Measurements from ENCODE around the gene GHR. TPM values are rescaled to one million over a fixed set of nuclear protein-coding genes. Genes with fewer than 3 reads are reported as not detected.
"Not testable (repeated sequence)": the region's sequence is repeated elsewhere in the genome, so short reads cannot be mapped to it uniquely, and the experiment has no call there.

GHR gene
- total RNA-seq, 4 donors from 2014 or later = 16.9 to 20.9 (median 20.2) TPM

DNA sequence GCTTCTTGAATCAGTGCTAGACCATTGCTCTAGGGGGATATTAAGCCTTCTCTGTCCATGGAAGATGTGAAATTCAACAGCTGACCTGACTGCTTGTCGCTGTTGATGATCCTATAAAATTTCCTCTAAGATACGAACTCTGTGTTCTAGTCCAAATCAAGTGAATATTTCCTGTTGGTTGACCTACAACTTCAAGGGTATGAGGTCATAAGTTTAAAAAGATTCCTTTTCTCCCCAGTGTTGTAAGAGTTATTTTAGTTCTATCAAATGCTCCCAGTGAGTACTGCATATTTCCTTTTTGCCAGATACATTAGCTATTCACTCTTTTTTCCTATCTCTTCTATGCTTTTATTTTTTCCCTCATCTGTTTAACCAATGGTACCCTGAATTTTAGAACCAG lies 230.5 kb downstream of the GHR start:
- no peak for DNase-seq (ENCODE audit: low spot score in 2 of 2)
- Histone ChIP-seq H3K27me3 (no peaks in the 10 kb centered on the region), H3K4me3 (no peak overlapping the region), H3K4me1 (peaks cover 10% of the 10 kb centered on the region), H3K36me3 (no peaks in the 10 kb centered on the region), H3K27ac (no peak overlapping the region), H3K9me3 (no peaks in the 10 kb centered on the region)
- no peak for TF ChIP-seq EP300 (IDR thresholded peaks at IDR 0.05)
- TF ChIP-seq, protein P1, sequence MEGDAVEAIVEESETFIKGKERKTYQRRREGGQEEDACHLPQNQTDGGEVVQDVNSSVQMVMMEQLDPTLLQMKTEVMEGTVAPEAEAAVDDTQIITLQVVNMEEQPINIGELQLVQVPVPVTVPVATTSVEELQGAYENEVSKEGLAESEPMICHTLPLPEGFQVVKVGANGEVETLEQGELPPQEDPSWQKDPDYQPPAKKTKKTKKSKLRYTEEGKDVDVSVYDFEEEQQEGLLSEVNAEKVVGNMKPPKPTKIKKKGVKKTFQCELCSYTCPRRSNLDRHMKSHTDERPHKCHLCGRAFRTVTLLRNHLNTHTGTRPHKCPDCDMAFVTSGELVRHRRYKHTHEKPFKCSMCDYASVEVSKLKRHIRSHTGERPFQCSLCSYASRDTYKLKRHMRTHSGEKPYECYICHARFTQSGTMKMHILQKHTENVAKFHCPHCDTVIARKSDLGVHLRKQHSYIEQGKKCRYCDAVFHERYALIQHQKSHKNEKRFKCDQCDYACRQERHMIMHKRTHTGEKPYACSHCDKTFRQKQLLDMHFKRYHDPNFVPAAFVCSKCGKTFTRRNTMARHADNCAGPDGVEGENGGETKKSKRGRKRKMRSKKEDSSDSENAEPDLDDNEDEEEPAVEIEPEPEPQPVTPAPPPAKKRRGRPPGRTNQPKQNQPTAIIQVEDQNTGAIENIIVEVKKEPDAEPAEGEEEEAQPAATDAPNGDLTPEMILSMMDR (IDR thresholded peaks at IDR 0.05) = no peak
- no peak for TF ChIP-seq POLR2AphosphoS5 (IDR thresholded peaks at IDR 0.05)
- TF ChIP-seq POLR2A (IDR thresholded peaks at IDR 0.05) = no peak
- WGBS = 92% methylated on average over 2 of the region's 2 CpGs

DNA sequence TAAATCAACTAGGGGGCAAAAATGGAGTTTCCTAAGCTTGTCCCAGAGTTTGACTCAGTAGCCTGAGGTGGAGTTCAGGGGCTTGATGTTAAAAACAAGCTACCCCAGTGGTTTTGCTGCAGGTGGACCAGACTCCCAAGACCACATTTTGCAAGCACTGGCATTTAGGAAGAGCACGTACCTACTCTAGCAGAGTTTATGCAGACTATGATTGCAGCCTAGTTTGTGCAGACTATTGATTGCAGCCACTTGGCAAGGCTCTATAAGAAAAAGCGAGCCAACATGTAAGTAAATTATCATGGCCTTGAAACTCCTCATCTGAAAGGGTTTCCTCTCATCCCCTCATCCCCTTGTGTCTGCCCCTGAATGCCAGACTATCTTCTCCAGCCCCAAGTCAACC lies 231.4 kb downstream of the GHR start:
- no peak overlapping the region for H3K27ac ChIP-seq
- H3K36me3 ChIP-seq = no peaks in the 10 kb centered on the region
- TF ChIP-seq POLR2AphosphoS5 (IDR thresholded peaks at IDR 0.05) (no peak), POLR2A (IDR thresholded peaks at IDR 0.05) (no peak), EP300 (IDR thresholded peaks at IDR 0.05) (no peak)
- TF ChIP-seq, protein P1 (IDR thresholded peaks at IDR 0.05) = no peak
- H3K4me3 ChIP-seq = no peak overlapping the region
- DNase-seq (ENCODE audit: low spot score in 2 of 2) = no peak
- WGBS = 97% methylated on average over 2 of the region's 2 CpGs
- H3K9me3 ChIP-seq = no peaks in the 10 kb centered on the region
- no peaks in the 10 kb centered on the region for H3K27me3 ChIP-seq
- peaks cover 10% of the 10 kb centered on the region for H3K4me1 ChIP-seq

DNA sequence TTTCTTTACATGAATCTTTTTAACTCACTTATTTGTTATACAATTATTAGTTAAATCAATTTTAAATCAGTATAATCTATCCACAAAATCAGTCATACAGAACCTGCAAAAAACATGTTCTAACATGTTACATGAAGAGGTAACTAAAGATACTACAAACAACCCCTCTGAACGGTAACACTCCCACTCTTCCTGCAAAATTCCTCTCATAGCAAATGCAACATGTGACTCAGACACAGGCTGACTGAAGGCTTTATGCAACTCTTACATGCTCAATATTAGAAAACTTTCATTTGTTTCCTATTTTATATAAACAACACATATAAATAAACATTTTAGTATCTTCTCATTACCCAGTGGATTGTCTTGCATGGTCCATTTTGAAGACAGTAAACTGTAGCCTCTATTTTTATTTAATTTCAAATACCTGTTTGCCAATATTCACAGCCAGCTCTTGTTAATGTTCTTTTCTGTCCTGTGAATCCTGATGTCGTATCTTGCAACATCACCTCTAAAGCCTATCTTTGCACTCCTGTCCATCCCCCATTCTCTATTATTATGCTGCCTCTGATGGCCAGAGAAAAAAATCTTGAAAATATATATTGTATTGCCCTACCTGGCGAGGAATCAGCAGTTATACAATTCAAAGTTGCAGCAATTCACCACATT lies 232.9 kb downstream of the GHR start:
- no peaks in the 10 kb centered on the region for H3K27me3 ChIP-seq
- no peak for DNase-seq (ENCODE audit: low spot score in 2 of 2)
- no peak for TF ChIP-seq POLR2A (IDR thresholded peaks at IDR 0.05)
- TF ChIP-seq POLR2AphosphoS5 (IDR thresholded peaks at IDR 0.05) = no peak
- TF ChIP-seq, protein P1 (IDR thresholded peaks at IDR 0.05) = no peak
- no peak for TF ChIP-seq EP300 (IDR thresholded peaks at IDR 0.05)
- 32% methylated on average over 3 of the region's 3 CpGs for WGBS
- peaks cover 10% of the 10 kb centered on the region for H3K4me1 ChIP-seq
- no peaks in the 10 kb centered on the region for H3K9me3 ChIP-seq
- no peak overlapping the region for H3K27ac ChIP-seq
- no peaks in the 10 kb centered on the region for H3K36me3 ChIP-seq
- no peak overlapping the region for H3K4me3 ChIP-seq

DNA sequence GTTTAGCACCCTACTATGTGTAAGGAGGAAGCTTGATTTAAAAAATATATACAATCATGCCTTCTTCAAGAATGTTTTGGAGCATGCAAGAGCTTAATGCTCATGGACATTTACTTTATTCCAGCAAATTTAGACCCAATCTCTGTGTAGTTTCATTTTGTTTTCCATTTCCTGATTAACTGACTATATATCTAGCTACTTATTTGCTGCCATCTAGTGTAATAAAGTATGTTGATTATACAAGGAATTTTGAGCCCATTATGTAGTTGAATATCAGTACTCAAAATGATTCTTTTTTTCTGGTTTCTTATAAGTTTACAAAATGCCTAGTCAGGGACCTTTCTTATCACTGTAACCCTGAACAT lies 233.4 kb downstream of the GHR start:
- Histone ChIP-seq H3K4me1 (peaks cover 10% of the 10 kb centered on the region), H3K27me3 (no peaks in the 10 kb centered on the region), H3K27ac (no peak overlapping the region), H3K4me3 (no peak overlapping the region), H3K36me3 (no peaks in the 10 kb centered on the region), H3K9me3 (no peaks in the 10 kb centered on the region)
- no peak for TF ChIP-seq EP300 (IDR thresholded peaks at IDR 0.05)
- TF ChIP-seq POLR2AphosphoS5 (IDR thresholded peaks at IDR 0.05) = no peak
- TF ChIP-seq, protein P1 (IDR thresholded peaks at IDR 0.05) = no peak
- no peak for TF ChIP-seq POLR2A (IDR thresholded peaks at IDR 0.05)
- no peak for DNase-seq (ENCODE audit: low spot score in 2 of 2)

DNA sequence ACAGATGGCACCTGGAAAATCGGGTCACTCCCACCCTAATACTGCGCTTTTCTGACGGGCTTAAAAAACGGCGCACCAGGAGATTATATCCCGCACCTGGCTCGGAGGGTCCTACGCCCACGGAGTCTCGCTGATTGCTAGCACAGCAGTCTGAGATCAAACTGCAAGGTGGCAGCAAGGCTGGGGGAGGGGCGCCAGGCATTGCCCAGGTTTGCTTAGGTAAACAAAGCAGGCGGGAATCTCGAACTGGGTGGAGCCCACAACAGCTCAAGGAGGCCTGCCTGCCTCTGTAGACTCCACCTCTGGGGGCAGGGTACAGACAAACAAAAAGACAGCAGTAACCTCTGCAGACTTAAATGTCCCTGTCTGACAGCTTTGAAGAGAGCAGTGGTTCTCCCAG lies 236.6 kb downstream of the GHR start:
- H3K4me1 ChIP-seq; H3K4me3 ChIP-seq; H3K27me3 ChIP-seq; H3K27ac ChIP-seq; DNase-seq (ENCODE audit: low spot score in 2 of 2); H3K36me3 ChIP-seq; H3K9me3 ChIP-seq: not testable (repeated sequence)
- 99% methylated on average over 10 of the region's 13 CpGs for WGBS

DNA sequence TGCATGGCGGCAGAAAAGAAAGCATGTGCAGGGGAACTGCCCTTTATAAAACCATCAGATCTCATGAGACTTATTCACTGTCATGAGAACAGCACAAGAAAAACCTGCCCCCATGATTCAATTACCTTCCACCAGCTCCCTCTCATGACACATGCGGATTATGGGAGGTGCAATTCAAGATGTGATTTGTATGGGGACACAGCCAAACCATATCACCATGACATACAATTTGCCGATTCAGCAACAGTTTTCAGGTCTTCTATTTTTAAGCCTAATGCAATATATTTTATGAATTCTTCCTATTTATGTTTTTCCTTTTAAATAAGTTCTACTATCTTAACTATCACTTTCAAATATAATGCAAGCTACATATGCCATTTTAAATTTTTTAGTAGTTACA lies 242.6 kb downstream of the GHR start:
- DNase-seq (ENCODE audit: low spot score in 2 of 2) = no peak
- Histone ChIP-seq H3K4me3 (no peak overlapping the region), H3K4me1 (no peaks in the 10 kb centered on the region), H3K27me3 (no peaks in the 10 kb centered on the region), H3K36me3 (no peaks in the 10 kb centered on the region), H3K27ac (no peak overlapping the region), H3K9me3 (no peaks in the 10 kb centered on the region)
- 89% methylated on average over 3 of the region's 3 CpGs for WGBS
- TF ChIP-seq POLR2AphosphoS5 (IDR thresholded peaks at IDR 0.05) = no peak
- TF ChIP-seq EP300 (IDR thresholded peaks at IDR 0.05) = no peak
- TF ChIP-seq POLR2A (IDR thresholded peaks at IDR 0.05) = no peak
- TF ChIP-seq, protein P1 (IDR thresholded peaks at IDR 0.05) = no peak

Data from suprapubic skin (tissue), 4 donors.